ENCODE measurements around the gene MMP24OS.
"Not testable (repeated sequence)": the region's sequence is repeated elsewhere in the genome, so short reads cannot be mapped to it uniquely, and the experiment has no call there.

Gene MMP24OS

GRCh38 chr20:35277531-35278395, at the start of gene MMP24OS:
TSS of gene MMP24OS (minus strand) at chr20:35278122. CDS start at chr20:35277929, 193 bp downstream.
- peak; percentile 79 to 85 (median 81) for DNase-seq (ENCODE audit: low read depth in 2 of 3, low spot score in 1 of 3)

GRCh38 chr20:35327074-35327976, 49.4 kb upstream of the MMP24OS start:
- no peak for DNase-seq (ENCODE audit: low read depth in 2 of 3, low spot score in 1 of 3)

GRCh38 chr20:35326740-35327073, 48.8 kb upstream of the MMP24OS start:
- no peak for DNase-seq (ENCODE audit: low read depth in 2 of 3, low spot score in 1 of 3)

- DNase-seq (ENCODE audit: low read depth in 2 of 3, low spot score in 1 of 3), result no peak
Measured at GRCh38 chr20:35326021-35326739, 48.3 kb upstream of the MMP24OS start.

- no peak for DNase-seq (ENCODE audit: low read depth in 2 of 3, low spot score in 1 of 3)
Measured at GRCh38 chr20:35325401-35325800, 47.5 kb upstream of the MMP24OS start.

- DNase-seq (ENCODE audit: low read depth in 2 of 3, low spot score in 1 of 3), result no peak
Measured at GRCh38 chr20:35320396-35321126, 42.6 kb upstream of the MMP24OS start.

- DNase-seq (ENCODE audit: low read depth in 2 of 3, low spot score in 1 of 3), result no peak
Measured at GRCh38 chr20:35319871-35320197, 41.9 kb upstream of the MMP24OS start.

- DNase-seq (ENCODE audit: low read depth in 2 of 3, low spot score in 1 of 3), result no peak
Measured at GRCh38 chr20:35319192-35319870, 41.4 kb upstream of the MMP24OS start.

- DNase-seq (ENCODE audit: low read depth in 2 of 3, low spot score in 1 of 3), result no peak
Measured at GRCh38 chr20:35318502-35319157, 40.7 kb upstream of the MMP24OS start.

- DNase-seq (ENCODE audit: low read depth in 2 of 3, low spot score in 1 of 3), result no peak
Measured at GRCh38 chr20:35317416-35318210, 39.7 kb upstream of the MMP24OS start.

GRCh38 chr20:35316086-35316485, 38.2 kb upstream of the MMP24OS start:
- no peak for DNase-seq (ENCODE audit: low read depth in 2 of 3, low spot score in 1 of 3)

- DNase-seq (ENCODE audit: low read depth in 2 of 3, low spot score in 1 of 3), result not testable (repeated sequence)
Measured at GRCh38 chr20:35315632-35316020, 37.7 kb upstream of the MMP24OS start.

GRCh38 chr20:35314816-35315631, 37.1 kb upstream of the MMP24OS start:
- no peak for DNase-seq (ENCODE audit: low read depth in 2 of 3, low spot score in 1 of 3)

GRCh38 chr20:35312318-35312717, 34.4 kb upstream of the MMP24OS start:
- peak in 1 of 3 donors; percentile 20 for DNase-seq (ENCODE audit: low read depth in 2 of 3, low spot score in 1 of 3)

GRCh38 chr20:35311822-35312221, 33.9 kb upstream of the MMP24OS start:
- no peak for DNase-seq (ENCODE audit: low read depth in 2 of 3, low spot score in 1 of 3)

- DNase-seq (ENCODE audit: low read depth in 2 of 3, low spot score in 1 of 3), result peak; percentile 60 to 67 (median 64)
Measured at GRCh38 chr20:35311409-35311808, 33.5 kb upstream of the MMP24OS start.

- no peak for DNase-seq (ENCODE audit: low read depth in 2 of 3, low spot score in 1 of 3)
Measured at GRCh38 chr20:35307666-35308653, 30.0 kb upstream of the MMP24OS start.
